Measurements from ENCODE around the gene CDH23. TPM values are rescaled to one million over a fixed set of nuclear protein-coding genes. Genes with fewer than 3 reads are reported as not detected.

Gene CDH23
- polyA plus RNA-seq, 3 donors: 0.51 to 0.96 (median 0.80) TPM

DNA sequence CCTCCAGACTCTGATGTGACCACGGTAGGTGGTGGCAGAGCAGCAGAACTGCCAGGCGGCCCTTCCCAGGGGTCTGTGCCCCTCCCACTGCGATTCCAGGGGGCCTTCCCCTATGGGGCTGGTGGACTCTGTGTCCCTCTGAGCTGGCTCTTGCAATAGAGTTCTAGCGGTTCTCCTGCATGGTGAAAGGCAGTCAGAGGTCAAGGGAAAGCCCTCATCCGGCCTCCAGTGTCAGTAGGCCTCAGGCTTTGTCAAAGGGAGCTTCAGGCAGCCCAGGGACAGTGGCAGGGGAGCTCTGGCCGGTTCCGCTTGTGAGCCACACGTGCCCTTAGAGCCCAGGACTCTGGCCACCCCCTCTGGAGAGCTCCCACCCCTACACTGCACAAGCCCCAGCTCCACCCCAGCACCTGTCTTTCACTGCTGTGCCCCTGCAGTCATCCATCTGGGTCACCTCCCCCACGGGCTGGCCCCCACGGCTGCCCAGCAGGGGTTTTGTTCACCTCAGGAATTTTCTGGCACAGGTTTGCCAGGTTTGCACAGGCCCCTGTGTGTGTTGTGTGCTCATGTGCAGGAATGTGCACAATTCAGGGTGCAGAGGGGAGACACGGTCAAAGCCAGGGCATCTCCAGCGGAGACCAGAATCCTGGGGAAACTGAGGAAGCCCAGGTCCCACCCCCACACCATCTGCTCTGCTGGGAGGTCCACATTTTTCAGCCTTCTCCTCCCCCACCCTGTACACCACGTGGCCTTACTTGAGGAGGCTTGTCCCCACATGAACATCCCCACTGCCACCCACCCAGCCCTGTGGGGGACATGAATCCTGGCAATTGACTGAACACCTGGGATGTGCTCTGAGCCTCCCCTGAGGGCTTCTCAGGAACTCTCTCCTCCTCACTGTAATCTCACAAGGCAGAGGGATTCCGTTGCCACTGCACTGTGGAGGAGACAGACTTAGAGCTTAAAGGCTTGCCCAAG, 299.1 kb downstream of the CDH23 start:
- DNase-seq (ENCODE audit: low read depth in 3 of 3, low spot score in 2 of 3): no peak

DNA sequence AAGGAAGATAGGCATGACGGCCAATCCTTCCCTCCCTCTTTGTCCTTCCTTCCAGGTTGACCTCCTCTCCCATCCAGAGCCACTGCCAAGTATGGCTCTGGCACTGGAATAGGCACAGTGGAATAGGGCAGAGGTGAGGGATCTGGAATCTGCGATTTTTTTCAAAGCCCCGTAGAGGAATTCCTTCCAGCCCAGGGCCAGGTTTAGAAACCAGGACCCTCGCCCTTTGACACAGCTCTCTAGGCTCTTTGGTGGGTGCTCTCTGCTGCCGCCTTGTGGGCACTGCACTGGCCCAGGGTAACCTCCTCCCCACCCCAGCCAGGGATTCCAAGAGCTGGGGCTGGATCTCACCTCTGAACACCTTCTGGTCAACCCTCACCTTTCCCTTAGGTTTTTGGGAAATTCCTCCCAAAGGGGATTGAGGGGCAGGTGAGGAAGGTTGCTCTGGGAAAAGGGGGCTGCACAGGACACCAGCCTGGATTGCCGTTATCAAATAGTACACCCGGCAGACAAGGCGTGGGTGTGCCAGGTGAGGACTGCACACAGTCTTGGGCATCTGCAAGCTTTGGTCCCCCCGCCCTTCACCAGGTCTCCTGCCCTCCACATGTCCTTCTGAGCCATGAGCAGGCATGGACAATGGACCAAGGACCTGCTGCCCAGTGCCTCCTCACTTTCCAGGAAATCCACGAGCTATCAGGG, 300.1 kb downstream of the CDH23 start:
- DNase-seq (ENCODE audit: low read depth in 3 of 3, low spot score in 2 of 3): no peak

DNA sequence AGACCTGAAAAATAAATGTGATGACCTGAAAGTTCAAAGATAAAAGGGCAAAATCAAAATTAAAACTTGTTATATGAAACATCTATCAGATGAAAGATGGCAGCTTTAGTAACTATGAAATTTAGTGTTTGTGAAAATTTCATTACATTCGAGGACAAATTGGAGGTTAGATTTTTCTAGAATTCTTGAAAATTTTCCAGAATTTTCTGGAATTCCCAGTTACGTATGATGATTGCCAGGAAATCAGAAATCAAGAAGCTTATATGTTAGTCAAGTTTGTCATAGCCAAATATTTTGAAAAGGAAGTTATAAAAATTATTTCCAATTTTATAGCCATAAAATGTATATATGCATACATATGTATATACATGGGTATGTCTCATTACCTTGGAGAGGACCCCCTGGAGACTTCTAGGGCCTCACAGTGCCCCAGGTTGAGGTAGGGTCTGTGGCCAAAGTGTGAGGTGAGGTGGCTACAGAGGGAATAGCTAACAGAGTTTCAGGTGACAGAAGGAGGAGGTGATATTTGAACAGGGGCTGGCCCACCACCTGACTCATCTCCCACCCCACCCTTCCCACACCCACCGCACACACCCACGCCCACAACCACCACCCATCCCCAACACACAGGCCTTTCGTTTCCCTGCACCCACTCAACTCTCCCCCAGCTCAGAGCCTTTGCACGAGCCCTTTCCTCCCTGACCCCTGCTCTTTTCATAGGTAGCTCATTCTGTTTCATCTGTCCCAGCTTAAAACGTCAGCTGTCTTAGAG, 301.4 kb downstream of the CDH23 start:
- DNase-seq (ENCODE audit: low read depth in 3 of 3, low spot score in 2 of 3): no peak

DNA sequence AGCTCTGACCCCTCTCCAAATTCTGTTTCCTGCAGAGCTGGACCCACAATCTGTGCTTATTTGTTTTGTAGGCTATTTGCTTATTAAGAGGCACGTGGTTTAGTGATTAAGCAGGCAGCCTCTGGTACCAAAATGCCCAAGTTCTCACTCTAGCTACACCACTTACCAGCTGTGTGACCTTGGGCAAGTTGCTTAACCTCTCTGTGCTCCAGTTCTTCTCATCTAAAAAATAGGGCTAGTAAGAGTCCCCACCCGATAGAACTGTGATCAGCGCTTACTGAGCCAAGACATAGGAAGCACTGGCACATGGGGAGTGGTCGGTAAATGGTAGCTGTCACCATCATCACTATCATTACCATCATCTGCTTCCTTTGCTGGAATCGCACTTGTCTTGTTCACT, 302.0 kb downstream of the CDH23 start:
- no peak for DNase-seq (ENCODE audit: low read depth in 3 of 3, low spot score in 2 of 3)

DNA sequence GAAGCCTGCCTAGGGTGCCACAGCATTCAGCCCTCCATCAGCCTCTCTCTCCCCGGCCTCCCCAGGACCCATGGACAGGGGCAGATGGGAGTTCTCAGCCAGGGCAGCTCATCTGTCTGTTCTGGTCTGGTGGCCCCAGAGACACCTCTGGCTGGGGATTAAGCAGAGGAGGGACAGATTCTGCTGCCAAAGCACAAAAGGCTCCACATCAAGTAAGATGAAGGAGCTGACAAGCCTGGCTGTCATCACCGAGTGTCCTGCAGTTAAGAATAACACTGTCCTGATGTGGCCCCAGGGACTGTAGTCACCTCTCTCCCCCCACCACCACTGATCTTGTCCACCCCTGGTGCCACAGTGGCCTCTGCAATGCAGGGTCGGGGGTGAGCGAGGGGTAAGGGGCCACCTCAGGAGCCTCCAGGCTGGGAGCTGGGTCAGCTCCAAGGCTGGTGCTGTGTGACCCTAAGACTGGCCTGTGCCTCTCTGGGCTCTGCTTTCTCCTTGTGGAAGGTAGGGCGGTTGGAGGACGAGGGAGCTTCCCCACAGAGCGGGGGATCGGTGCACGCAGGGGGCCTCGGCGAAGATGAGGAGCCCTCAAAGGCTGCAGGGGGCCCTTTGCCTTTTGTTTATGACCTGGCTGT, 304.1 kb downstream of the CDH23 start:
- DNase-seq (ENCODE audit: low read depth in 3 of 3, low spot score in 2 of 3): no peak

DNA sequence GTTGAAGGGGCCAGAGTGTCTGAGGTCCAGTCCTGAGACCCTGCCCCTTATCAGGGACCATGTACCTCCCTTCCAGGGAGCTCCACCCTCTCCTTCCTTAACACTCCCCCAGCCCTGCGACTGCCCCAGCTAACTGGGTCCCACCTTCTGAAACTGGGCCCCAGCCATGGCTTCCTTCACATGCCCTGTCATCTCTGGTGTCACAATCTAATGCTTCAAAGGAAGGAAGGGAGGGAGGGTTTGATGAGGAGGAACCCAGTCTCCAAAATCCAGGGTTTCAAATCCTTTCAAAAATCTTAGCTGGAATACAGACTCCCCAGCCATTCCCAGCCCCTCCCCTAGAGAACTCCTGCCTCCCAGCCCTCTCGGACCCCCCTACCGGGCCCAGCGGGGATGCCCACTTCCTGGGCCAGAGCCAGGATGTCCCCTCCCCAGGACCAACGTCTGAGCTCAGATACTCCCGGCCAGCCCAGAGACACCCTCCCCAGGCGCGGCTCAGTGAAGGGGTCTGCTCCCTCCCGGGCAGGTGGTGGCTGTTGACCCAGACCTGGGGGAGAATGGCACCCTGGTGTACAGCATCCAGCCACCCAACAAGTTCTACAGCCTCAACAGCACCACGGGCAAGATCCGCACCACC, 304.9 kb downstream of the CDH23 start:
- DNase-seq (ENCODE audit: low read depth in 3 of 3, low spot score in 2 of 3): no peak

DNA sequence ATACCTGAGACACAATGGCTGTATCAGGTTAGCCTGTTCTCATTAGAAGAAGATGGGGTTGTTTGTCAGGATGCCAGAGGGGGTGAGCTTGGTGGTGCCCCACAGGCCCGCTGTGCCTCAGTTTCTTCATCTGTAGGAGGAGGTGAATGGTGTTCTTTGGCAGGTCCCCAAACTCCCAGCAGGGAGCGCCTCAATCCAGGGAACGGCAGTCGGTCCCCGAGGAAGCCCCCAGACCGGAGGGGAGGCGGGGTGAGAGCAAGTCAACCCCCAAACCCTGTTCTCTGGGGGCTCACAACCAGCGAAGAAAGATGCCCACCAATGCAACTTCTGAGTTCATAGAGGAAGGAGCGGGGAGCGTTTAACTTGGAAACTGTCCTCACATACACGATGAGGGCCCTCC, 306.9 kb downstream of the CDH23 start:
- DNase-seq (ENCODE audit: low read depth in 3 of 3, low spot score in 2 of 3): no peak

DNA sequence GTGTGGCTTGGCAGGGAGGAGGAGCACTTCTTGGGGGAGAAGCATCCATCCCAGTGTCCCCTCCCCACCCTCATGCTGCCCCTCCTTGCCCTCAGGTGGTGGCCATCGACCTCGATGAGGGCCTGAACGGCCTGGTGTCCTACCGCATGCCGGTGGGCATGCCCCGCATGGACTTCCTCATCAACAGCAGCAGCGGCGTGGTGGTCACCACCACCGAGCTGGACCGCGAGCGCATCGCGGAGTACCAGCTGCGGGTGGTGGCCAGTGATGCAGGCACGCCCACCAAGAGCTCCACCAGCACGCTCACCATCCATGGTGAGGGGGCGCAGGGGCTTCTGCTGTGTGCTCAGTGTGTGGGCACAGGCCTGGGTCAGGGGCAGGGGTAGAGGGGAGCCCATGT, 308.1 kb downstream of the CDH23 start:
- DNase-seq (ENCODE audit: low read depth in 3 of 3, low spot score in 2 of 3): no peak

DNA sequence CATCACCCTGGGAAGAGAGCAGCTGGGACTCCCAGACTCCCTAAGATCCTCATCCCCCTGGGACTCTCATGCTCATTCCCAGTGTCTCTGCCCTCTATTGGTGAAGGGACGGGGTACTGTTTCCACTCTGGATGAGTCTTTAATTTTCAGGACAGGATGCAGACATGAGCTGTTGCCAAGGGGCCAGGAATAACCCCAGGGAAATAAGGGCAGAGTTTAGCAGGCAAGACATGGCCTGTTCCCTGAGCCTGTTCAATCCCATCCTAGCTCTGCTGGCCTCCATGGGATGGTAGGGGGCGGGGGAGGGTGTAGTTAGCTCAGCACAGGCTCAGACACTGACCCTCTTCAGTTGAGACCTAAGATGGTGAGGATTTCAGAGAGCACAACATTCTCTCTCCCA, 308.9 kb downstream of the CDH23 start:
- DNase-seq (ENCODE audit: low read depth in 3 of 3, low spot score in 2 of 3): no peak

DNA sequence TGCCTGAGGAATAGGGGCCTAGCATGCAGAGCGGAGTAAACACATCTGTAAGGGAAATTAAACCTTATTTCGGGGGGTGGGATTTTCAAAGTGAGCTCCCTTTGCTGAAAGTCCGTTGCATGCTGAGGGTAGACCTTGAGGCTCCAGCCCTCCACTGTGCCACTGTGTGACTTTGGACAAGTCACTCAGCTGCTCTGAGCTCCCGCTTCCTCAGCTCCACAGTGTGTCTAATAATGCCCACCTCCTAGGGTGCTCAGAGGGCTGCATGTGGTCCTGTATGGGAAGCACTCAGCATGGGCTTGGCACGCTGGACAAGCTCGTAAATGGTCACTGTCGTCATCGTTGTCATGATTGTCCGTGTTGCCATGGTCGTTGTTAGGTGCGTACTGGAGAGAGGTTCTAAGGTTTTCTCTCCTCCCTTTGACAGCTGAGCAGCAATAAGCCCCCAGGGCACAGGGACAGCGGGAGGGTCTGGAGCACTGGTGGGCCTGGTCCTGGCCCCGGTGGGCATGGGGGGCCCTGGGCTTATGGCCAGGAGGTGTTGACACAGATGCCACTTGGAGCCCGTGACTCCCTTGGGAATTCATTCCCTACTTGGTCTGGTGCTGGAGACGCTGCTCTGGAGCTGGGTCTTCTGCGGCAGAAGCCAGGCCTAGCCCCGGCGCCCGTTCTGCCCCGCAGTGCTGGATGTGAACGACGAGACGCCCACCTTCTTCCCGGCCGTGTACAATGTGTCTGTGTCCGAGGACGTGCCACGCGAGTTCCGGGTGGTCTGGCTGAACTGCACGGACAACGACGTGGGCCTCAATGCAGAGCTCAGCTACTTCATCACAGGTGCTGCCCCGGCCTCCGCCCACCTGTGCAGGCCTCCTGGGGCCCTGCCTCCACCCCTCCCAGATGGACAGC, 309.7 kb downstream of the CDH23 start:
- no peak for DNase-seq (ENCODE audit: low read depth in 3 of 3, low spot score in 2 of 3)

DNA sequence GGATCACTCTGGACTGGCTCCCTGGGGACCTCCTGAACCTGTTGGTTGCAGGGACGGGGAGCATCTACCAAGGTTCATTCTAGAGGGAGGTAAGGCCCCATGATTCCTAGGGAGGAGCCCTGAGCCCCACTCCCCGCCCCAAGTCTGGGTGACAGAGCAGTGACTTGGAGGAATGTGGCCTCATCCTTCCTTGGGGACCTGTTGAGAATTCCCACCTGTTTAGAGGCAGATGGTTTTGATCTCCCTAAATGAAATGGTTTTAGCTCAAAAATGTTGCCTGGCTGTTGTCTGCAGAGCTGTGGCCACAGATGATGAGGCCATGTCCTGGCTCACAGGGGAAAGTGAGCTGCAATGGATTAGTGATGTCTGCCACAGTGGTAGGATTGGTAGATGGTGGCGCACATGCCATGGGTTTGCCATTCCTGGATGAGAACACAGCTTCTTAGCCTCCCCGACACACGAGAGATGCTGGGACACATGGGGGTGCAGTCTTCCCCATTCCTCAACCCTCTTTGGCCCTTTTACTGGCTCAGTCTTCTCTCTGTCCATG, 310.6 kb downstream of the CDH23 start:
- no peak for DNase-seq (ENCODE audit: low read depth in 3 of 3, low spot score in 2 of 3)

DNA sequence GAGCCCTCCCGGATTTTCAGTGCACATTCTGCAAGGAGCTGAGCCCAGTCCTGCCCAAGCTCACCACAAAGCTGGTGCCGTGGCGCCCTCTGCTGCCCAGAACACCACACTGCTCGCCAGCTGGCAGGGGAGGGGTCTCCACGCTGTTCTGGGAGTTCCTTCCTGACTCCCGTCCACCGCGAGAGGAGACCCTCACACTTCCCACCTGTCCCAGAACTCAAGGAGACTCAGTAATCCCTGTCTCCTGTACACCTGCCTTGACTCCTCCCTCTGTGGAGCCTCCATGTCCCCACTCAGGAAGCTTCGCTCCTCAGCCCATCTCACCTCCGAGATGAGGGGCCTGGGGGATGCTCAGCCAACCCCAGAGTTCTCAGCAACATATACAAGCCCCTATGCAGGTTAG, 311.6 kb downstream of the CDH23 start:
- DNase-seq (ENCODE audit: low read depth in 3 of 3, low spot score in 2 of 3): no peak

DNA sequence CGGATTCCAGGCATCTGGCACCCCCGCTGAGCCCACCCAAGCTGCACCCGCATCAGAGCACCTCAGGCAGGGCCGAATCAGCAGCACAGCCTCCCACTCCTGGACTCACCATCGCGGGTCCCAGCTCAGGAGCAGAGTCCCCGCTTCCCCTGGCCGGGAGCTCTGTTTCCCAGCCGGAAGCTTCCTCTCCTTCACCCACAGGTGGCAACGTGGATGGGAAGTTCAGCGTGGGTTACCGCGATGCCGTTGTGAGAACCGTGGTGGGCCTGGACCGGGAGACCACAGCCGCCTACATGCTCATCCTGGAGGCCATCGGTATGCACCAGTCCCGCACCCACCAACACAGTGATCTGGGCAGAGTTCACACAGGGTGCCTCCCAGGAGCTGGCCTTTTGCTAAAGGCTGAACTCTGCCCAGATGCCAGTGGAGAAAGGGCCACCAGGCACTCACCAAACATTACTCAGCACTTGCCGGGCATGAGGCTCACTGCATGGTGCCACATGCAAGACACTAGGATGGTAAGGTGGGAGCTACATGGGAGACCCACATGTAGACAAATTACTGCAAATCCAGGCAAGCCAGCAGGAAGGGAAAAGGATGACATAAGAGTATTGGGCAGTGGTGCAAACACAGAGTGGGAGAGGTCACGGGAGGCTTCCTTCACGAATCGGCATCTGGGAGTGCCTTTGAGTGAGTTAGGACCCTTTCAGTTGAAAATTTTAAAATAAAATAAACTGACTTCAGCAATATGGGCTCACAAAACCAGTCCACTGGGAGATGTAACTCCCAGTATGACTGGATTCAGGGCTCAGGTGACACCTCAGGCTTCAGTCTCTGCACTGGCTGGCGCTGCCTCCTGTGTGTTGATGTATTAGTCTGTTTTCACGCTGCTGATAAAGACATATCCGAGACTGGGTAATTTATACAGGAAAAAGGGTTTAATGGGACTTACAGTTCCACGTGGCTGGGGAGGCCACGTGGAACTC, 312.5 kb downstream of the CDH23 start:
- no peak for DNase-seq (ENCODE audit: low read depth in 3 of 3, low spot score in 2 of 3)

DNA sequence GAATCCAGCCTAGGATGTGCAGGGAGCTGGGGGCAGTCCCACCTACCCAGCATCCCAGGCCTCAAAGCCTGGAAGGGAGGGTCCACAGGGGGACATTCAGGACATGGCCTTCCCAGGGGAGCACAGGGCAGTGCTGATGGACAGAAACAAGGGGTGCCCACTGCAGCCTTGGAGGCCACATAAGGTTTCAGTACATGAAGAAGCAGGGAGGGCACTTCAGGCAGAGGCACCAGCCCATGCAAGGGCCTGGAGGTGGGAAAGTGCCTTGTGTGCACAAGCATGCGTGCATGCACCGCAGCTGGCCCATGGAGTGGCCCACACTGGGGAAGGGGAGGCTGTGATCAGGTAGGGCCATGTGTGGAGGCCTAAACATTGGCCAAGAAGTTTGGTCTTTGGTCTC, 313.8 kb downstream of the CDH23 start:
- DNase-seq (ENCODE audit: low read depth in 3 of 3, low spot score in 2 of 3): no peak

DNA sequence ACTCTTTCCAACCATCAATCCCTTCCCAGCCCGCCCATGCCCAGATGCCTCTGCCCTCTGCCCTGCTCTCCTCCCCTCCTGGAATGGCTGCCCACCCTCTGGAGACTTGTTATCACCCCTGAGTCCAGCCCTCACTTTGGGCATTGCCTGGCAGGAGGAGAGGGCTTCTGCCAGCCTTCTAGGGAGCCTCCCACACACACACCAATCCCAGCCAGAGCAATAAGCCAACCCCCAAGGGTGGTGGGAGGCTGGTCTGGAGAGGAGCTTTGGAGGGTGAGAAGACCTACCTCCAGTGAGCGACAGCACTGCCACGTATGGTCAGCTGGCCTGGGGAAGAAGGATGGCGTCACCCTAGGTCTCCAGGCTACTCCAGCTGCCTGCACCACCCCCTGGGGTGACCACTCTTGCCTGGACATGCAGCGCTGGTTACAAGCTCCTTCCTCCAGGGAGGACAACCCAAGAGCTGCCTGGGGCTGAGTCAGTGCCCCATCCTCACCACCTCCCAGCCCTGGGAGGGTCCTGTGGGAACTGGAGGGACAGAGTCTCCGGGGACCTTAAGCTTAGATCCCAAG, 314.4 kb downstream of the CDH23 start:
- DNase-seq (ENCODE audit: low read depth in 3 of 3, low spot score in 2 of 3): no peak

DNA sequence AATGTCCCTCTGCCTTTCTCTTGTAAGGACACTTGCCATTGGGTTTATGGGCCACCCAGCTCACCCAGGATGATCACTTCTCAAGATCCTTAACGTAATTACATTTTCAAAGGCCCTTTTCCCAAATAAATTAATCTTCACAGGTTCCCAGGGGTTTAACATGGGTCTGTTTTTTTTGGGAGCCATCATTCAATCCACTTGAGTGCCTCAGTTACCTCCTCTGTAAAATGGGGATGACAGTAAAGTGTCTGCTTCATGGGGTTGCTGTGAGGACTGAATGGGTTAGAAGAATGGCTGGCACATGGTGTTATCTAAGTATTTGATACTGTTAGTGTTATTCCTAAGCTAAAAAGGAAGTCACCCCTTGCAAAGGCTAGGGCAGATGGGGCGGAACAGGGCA, 315.4 kb downstream of the CDH23 start:
- DNase-seq (ENCODE audit: low read depth in 3 of 3, low spot score in 2 of 3): no peak

DNA sequence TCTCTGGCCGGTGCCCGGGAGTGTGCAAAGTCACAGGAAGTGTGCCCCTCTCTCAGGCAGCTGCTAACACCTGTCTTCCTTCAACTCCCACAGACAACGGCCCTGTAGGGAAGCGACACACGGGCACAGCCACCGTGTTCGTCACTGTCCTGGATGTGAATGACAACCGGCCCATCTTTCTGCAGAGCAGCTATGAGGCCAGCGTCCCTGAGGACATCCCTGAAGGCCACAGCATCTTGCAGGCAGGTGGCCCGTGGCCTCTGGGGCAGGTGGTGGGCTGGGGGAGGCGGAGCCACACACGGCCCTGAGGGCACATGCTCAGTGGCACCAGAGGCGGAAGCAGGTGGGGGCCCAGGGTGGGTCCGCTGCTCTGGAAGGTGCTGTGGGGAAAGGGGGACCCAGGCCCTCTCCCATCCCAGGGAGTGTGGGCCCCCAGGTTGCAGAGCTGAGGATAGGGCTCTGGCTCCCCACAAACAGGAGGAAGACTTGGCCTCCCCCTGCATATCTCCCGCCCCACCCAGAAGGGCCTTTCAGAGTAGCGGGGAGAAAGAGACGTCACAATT, 315.9 kb downstream of the CDH23 start:
- DNase-seq (ENCODE audit: low read depth in 3 of 3, low spot score in 2 of 3): no peak

Data from right renal cortex interstitium (tissue), 3 donors.